EL (cell line): ENCODE results near the gene SIGLEC6.
A peak's percentile ranks its signal among the peaks of the same experiment; 100 is the strongest.

ENCODE experiments used
- DNase-seq: peaks from one replicate; pipeline ENCODE4 v3.0.0-alpha.2; 2016

Gene SIGLEC6

GRCh38 chr19:51531349-51532315 is at the start of gene SIGLEC6:
TSS of gene SIGLEC6 (minus strand) at chr19:51531670. CDS start at chr19:51531648, 22 bp downstream.
- no peak for DNase-seq

- no peak for DNase-seq
These were observed 45.4 kb upstream of the SIGLEC6 start for GRCh38 chr19:51576850-51577249.

- DNase-seq: peak; percentile 58
These were observed 41.9 kb upstream of the SIGLEC6 start for GRCh38 chr19:51573331-51573730.

DNA sequence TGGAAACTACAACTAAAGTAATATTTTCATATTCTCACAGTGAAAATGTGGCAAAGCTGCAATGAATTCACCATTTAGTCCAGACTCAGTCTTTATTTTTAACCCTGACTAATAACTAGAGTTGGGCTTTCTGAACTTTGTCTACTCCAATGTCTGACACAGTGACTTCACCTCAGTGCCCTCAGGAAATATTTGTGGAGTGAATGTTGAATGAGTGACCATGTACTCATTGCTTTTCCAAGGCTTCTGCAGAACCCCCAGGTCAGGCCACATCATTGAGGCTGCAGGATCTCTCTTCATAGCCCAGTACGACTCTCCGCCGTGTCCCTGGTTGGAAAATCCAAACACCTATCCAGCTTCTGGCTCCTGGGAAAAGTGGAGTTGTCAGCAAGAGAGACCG is 41.4 kb upstream of the SIGLEC6 start:
- DNase-seq: peak; percentile 92

- DNase-seq: peak; percentile 35
These were observed 40.9 kb upstream of the SIGLEC6 start for GRCh38 chr19:51572410-51572809.

- DNase-seq: peak; percentile 11
These were observed 40.1 kb upstream of the SIGLEC6 start for GRCh38 chr19:51571599-51571998.

DNA sequence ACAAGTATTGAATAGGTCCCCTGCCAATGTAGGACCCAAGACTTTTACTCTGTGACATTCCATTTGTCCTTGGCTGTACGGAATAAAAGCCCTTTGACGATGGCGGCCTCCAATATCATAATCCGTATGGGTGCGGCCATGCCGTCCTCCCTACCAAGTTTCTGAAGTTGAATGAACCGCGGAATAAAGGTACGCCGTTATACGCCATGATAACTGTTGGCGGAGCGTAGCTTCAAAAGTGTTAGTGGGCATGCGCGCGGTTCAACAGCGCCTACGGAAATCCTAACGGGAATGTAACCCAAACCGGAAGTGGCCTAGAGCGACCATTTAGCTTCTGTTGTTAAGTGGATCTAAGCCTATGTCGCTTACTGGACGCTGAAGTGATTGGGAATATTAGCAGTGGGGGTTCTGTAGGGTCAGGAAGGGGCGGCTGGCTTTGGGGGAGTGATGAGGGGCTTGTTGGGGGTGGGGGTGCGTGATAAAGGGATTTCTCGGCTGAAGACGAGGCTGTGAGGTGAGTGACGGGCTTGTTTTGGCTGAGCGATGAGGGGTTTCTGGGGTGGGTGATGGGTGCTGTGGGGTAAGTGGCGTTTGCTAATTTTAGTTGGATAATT is 39.6 kb upstream of the SIGLEC6 start, which contains the start of gene ZNF175:
Gene ZNF175, plus strand, starts transcription at position 322 of the 614 bp plus-strand sequence. CDS start 2,047 bp downstream, outside the sequence.
- DNase-seq: peak; percentile 97

- peak; percentile 41 for DNase-seq
These were observed 37.0 kb upstream of the SIGLEC6 start for GRCh38 chr19:51568456-51568855.

GRCh38 chr19:51567583-51567982 is 36.1 kb upstream of the SIGLEC6 start:
- DNase-seq: no peak

GRCh38 chr19:51566489-51567100 is 35.1 kb upstream of the SIGLEC6 start:
- peak; percentile 46 for DNase-seq

DNA sequence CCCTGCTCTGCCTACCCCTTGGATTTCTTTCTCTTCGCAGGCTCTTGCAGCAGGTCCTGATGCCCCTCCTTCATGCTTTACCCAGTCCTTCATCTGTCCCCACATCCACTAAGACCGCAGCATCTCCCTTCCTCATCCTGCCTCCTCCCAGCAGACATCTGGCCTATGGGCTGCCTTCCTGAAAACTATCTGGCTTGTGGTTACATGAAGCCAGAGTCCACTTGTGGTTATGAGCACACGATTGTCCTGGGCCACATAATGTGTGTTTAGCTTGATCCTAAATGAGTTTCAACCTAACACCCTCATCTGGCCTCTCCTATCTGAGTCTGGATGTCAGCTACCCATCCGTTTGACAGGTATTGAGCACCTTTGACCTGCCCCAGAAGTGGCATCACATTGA is 34.1 kb upstream of the SIGLEC6 start:
- DNase-seq: peak; percentile 6

DNA sequence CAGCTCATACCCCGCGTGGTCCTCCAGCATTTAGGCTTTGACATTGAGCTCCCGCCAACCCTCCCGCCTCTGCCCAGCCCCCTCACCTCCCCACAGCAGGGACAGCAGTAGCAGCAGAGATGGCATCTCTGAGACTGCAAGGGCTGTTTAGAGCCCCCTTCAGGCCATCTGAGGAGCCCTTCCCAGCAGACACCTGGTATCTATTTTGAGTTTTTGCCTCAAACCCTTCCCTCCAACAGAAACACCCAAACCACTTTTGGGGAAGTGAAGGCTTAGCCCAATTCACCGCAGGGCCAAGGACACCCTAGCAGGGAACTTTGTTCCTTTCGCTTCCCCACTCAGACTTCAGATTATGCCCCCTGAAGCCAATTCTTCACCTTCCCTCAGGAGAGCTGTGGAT is 33.3 kb upstream of the SIGLEC6 start:
- DNase-seq: no peak

DNA sequence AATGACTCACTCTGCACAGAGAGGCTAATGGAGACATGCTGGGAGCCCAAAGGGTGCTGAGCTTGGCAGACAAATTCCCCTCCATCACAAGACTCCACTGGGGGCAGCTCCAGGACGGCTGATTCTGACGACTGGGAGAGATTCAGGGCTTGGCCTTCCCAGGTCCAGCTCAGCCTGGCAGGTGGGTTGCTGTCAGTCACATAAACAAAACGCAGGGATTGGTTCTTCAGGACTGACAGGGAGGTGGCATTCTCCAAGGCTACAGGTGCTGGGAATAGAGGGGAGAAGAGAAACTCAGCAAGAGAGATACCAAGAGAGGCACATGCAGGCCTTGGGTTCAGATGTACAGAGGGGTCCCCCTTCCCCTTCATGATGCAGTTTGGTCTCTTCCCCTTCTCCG is 28.9 kb upstream of the SIGLEC6 start:
- DNase-seq: no peak

- no peak for DNase-seq
These were observed 27.8 kb upstream of the SIGLEC6 start for GRCh38 chr19:51559240-51559639.

- peak; percentile 58 for DNase-seq
These were observed 21.7 kb upstream of the SIGLEC6 start for GRCh38 chr19:51552996-51553725.

DNA sequence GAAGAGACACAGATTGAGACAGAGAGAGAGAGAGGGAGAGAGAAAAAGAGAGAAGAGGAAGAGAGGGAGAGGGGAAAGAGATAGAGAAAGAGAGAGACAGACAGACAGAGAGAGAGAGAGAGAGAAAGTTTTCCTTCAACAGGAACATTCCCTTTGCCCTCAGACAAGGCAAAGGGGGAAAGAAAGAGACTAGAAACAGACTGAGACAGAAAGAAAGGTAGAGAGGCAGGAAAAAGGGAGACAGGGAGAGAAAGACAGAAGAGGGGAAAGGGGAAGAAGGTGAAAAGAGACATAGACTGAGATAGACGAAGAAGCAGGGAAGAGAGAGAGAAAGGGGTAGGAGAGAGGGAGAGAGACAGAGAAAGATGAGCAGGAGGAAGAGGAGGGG is 21.1 kb upstream of the SIGLEC6 start:
- DNase-seq: no peak

- no peak for DNase-seq
These were observed 20.4 kb upstream of the SIGLEC6 start for GRCh38 chr19:51551673-51552432.

DNA sequence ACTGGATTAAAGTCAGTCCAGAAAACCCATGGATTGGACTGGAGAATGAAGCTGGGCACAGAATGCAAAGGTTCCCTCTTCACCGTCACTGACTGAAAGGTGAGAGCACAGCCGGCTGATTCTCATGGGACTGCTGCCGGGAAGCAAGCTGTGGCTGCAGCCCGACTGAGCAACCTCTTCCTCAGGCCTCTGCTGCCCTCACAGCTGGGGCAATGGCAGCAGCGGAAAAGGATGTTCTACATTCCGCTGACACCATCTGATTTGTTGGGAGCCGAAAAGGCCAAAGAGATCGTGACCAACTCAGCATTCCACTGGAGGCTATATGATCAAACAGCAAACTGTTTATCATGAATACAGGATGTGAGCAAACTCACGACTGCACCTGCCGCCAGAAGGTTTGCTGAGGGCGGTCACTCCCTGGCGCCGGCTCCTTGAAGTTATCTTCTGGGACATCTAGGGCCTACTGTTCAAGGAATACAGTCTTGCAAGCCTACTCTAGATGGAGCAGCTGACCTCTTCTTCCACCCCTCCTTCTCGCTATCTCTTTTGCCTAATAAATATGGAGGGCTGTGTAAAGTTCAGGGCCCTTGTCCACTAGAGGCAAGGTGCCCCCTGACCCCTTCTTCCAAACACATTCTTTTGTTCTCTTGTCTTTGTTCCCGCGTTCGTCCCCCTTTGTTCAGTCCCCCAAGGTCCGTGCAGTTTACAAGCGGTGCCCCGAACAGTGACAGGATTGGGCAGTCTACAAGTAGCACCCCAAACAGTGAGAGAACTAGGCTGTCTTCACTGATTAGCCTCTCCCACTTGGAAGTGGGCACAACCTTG is 19.6 kb upstream of the SIGLEC6 start:
- DNase-seq: no peak

- no peak for DNase-seq
These were observed 18.3 kb upstream of the SIGLEC6 start for GRCh38 chr19:51549533-51550324.

DNA sequence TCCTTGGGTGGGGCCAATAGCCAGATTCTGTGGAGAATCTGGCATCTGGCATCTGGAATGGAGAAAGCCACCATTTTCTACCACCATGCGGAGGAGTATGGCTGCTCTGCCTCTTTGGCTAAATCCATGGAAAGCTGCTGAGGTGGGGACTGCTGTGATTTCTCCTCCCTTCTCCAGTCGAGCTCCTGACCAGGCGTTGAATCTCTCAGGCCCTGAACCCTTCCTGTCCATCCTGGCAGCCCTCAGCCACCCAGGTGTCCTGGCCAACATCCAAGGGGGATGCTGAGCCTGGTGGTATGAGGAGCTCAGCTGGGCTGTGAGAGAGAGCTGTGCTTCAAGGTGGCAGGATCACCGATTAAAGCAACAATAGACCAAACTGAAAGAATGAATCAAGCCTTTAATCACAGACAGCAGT is 17.4 kb upstream of the SIGLEC6 start:
- no peak for DNase-seq
